Spleen (tissue), 11 donors: ENCODE results near the gene MSMP. TPM values are rescaled to one million over a fixed set of nuclear protein-coding genes. Genes with fewer than 3 reads are reported as not detected.
A peak's percentile ranks its signal among the peaks of the same experiment; 100 is the strongest.

ENCODE experiments used
- DNase-seq: peaks from one replicate; pipeline ENCODE4 v3.0.0-alpha.2; 2020
- H3K27ac ChIP-seq, 8 donors: fragments of 200-600 bp; sonication (generic) in 7 of 8; 1 replicate in 4 of 8; 2 replicates in 4 of 8; pipeline versions ENCODE4 v1.5.0 to v1.8.0; 2016 to 2021; ENCODE audit warnings: inconsistent platforms in 4 of 8, mild to moderate bottlenecking in 4 of 8, moderate library complexity in 1 of 8
- H3K27me3 ChIP-seq, 7 donors: fragments of 200-600 bp; sonication (generic) in 6 of 7; replicated peaks in 1 of 7; 1 replicate in 4 of 7; 2 replicates in 3 of 7; pipeline versions ENCODE4 v1.5.0 to v1.8.0; 2016 to 2021; ENCODE audit warnings: inconsistent platforms in 3 of 7, mild to moderate bottlenecking in 1 of 7
- H3K36me3 ChIP-seq, 6 donors: fragments of 200-600 bp; sonication (generic) in 5 of 6; 1 replicate in 4 of 6; 2 replicates in 2 of 6; pipeline versions ENCODE4 v1.5.0 to v1.8.0; 2016 to 2021; ENCODE audit warnings: inconsistent platforms in 2 of 6
- H3K4me1 ChIP-seq, 6 donors: fragments of 200-600 bp; sonication (generic) in 5 of 6; 1 replicate in 3 of 6; 2 replicates in 3 of 6; pipeline versions ENCODE4 v1.5.0 to v1.8.0; 2016 to 2021; ENCODE audit warnings: inconsistent platforms in 3 of 6
- H3K4me3 ChIP-seq, 8 donors: fragments of 200-600 bp; sonication (generic) in 7 of 8; 1 replicate in 4 of 8; 2 replicates in 4 of 8; pipeline versions ENCODE4 v1.5.0 to v1.8.0; 2016 to 2021; ENCODE audit warnings: inconsistent platforms in 4 of 8, mild to moderate bottlenecking in 4 of 8, moderate library complexity in 2 of 8
- H3K9me3 ChIP-seq, 8 donors: fragments of 200-600 bp; sonication (generic) in 7 of 8; 1 replicate in 4 of 8; 2 replicates in 4 of 8; pipeline versions ENCODE4 v1.5.0 to v1.8.0; 2016 to 2021; ENCODE audit warnings: inconsistent platforms in 4 of 8
- CTCF ChIP-seq, 11 experiments: fragments of 200-600 bp in 7 of 11; fragments of 450-650 bp in 4 of 11; sonication (generic) in 4 of 11; IDR thresholded peaks in 8 of 11; conservative IDR thresholded peaks in 3 of 11; 1 replicate in 7 of 11; 2 replicates in 4 of 11; pipeline versions ENCODE4 v1.4.0 to v1.8.0; 2016 to 2021; ENCODE audit warnings: antibody characterized with exemption in 11 of 11, inconsistent platforms in 4 of 11, mild to moderate bottlenecking in 1 of 11
- POLR2A ChIP-seq, 3 donors: fragments of 450-650 bp; IDR thresholded peaks; one replicate each; pipeline ENCODE4 v1.5.1; 2017; ENCODE audit warnings: antibody characterized with exemption in 3 of 3, mild to moderate bottlenecking in 1 of 3
- POLR2AphosphoS5 ChIP-seq, 3 donors: sonication (generic); formaldehyde crosslinking; IDR thresholded peaks; one replicate each; pipeline ENCODE4 v1.5.1; 2017; ENCODE audit warnings: antibody characterized with exemption in 3 of 3
- WGBS, 5 donors: extraction: QIAGEN DNeasy Blood & Tissue Kit in 3 of 5; methylation state at CpG; one replicate each; pipeline versions ENCODE4 v1.1.5 to v1.1.7; 2013 to 2018; 5-methylcytosine and 5-hydroxymethylcytosine counted together
- intact Hi-C: fragments of 100-400 bp; cut with DNase I; formaldehyde crosslinking; loops from one replicate; pipeline ENCODE4 v1.15.0; 2023; ENCODE audit warnings: low total_unique reads
- polyA plus RNA-seq, 3 donors: library from polyadenylated mRNA; stranded (reverse); fragments of 200-250 nt; gene quantifications; one replicate each; pipeline ENCODE4 v1.2.1, GENCODE V29; 2013
- total RNA-seq, 7 donors: library from RNA; depleted of rRNA in 3 of 7; stranded (reverse); fragments of >200 nt in 3 of 7; fragmentation: NEBNext Ultra II Directional in 4 of 7; extraction: Animal tissue kit (Norgen Biotek cat#: 25700) in 4 of 7; gene quantifications; one replicate each; pipeline versions ENCODE4 v1.1.0 to v1.2.1, GENCODE V29; 2016 to 2021
- donor health status: healthy with polysubstance abuse.
- donor health status: DM: no; HTN: no; CAD: no; lungs with moderate emphysema.
- donor health status: DM: no; HTN: no; CAD: no.
- donor health status: Bipolar disorder and iron deficiency.
- donor health status: healthy.
- donor health status: DM: no; HTN: no; CAD: no.
- donor health status: DM: yes; HTN: yes; CAD: no.

The MSMP gene
- total and polyA plus RNA-seq, 10 donors = 0.58 to 1.6 (median 0.63) TPM; not detected in 7

GRCh38 chr9:35725362-35725761 is 28.7 kb downstream of the MSMP start:
- H3K9me3 ChIP-seq = no peaks in the 10 kb centered on the region
- intact Hi-C loops = no loop called here
- H3K4me3 ChIP-seq = no peak overlapping the region
- H3K36me3 ChIP-seq = peaks cover 7 to 79% (median 61%) of the 10 kb centered on the region in 6 donors
- H3K27me3 ChIP-seq = no peaks in the 10 kb centered on the region
- no peak for DNase-seq
- H3K4me1 ChIP-seq = peaks cover 41 to 59% (median 51%) of the 10 kb centered on the region in 6 donors
- peak overlapping the region in 1 of 8 donors; percentile 100 for H3K27ac ChIP-seq
- 90 to 97% (median 93%) methylated on average over 6 to 11 of the region's 11 CpGs for WGBS, 5 donors
- no peak for TF ChIP-seq POLR2A (IDR thresholded peaks at IDR 0.05)
- TF ChIP-seq CTCF (IDR thresholded peaks at IDR 0.05 in 8 of 11, conservative IDR thresholded peaks at IDR 0.05 in 3 of 11) = no peak
- no peak for TF ChIP-seq POLR2AphosphoS5 (IDR thresholded peaks at IDR 0.05)

- Histone ChIP-seq H3K4me1 (peaks cover 27 to 56% (median 40%) of the 10 kb centered on the region in 6 donors), H3K9me3 (no peaks in the 10 kb centered on the region), H3K27me3 (no peaks in the 10 kb centered on the region), H3K4me3 (no peak overlapping the region), H3K36me3 (peaks cover 7 to 87% (median 75%) of the 10 kb centered on the region in 6 donors), H3K27ac (no peak overlapping the region)
- TF ChIP-seq POLR2AphosphoS5 (IDR thresholded peaks at IDR 0.05) (peak in 2 of 3 donors; percentile 13 to 36), CTCF (IDR thresholded peaks at IDR 0.05 in 8 of 11, conservative IDR thresholded peaks at IDR 0.05 in 3 of 11) (no peak), POLR2A (IDR thresholded peaks at IDR 0.05) (no peak)
- intact Hi-C loops = no loop called here
- DNase-seq = no peak
- 89 to 96% (median 93%) methylated on average over 7 to 8 of the region's 8 CpGs for WGBS, 5 donors
Observed at GRCh38 chr9:35723908-35724307, 30.2 kb downstream of the MSMP start.

- no peaks in the 10 kb centered on the region for H3K27me3 ChIP-seq
- H3K9me3 ChIP-seq = no peaks in the 10 kb centered on the region
- H3K4me3 ChIP-seq = no peak overlapping the region
- H3K27ac ChIP-seq = no peak overlapping the region
- H3K36me3 ChIP-seq = peaks cover 7 to 92% (median 80%) of the 10 kb centered on the region in 6 donors
- intact Hi-C loops = no loop called here
- WGBS, 5 donors = 91 to 96% (median 93%) methylated on average over 2 of the region's 2 CpGs
- peaks cover 22 to 53% (median 38%) of the 10 kb centered on the region in 6 donors for H3K4me1 ChIP-seq
- DNase-seq = no peak
- TF ChIP-seq POLR2AphosphoS5 (IDR thresholded peaks at IDR 0.05) (no peak), POLR2A (IDR thresholded peaks at IDR 0.05) (no peak), CTCF (IDR thresholded peaks at IDR 0.05 in 8 of 11, conservative IDR thresholded peaks at IDR 0.05 in 3 of 11) (no peak)
Observed at GRCh38 chr9:35723426-35723825, 30.6 kb downstream of the MSMP start.

- Histone ChIP-seq H3K27me3 (no peaks in the 10 kb centered on the region), H3K9me3 (no peaks in the 10 kb centered on the region), H3K36me3 (peaks cover 21 to 100% (median 100%) of the 10 kb centered on the region in 6 donors), H3K4me3 (no peak overlapping the region), H3K4me1 (peaks cover 0 to 21% (median 9%) of the 10 kb centered on the region in 6 donors), H3K27ac (peak overlapping the region in 5 of 8 donors; percentile 43 to 59 (median 54))
- intact Hi-C loops = no loop called here
- TF ChIP-seq POLR2AphosphoS5 (IDR thresholded peaks at IDR 0.05) (no peak), CTCF (IDR thresholded peaks at IDR 0.05 in 8 of 11, conservative IDR thresholded peaks at IDR 0.05 in 3 of 11) (no peak), POLR2A (IDR thresholded peaks at IDR 0.05) (no peak)
- 94 to 96% (median 95%) methylated on average over 4 of the region's 4 CpGs for WGBS, 5 donors
- DNase-seq = no peak
Observed at GRCh38 chr9:35719546-35719945, 34.5 kb downstream of the MSMP start.
